Testis (tissue), 2 donors: Measurements from ENCODE around the gene IFI44L.

Experiments
- POLR2A ChIP-seq: fragments of 450-650 bp; IDR thresholded peaks from one replicate; pipeline ENCODE4 v1.6.1; 2017; ENCODE audit warnings: antibody characterized with exemption, mild to moderate bottlenecking, moderate library complexity
- TF ChIP-seq, protein P1 (sequence below), 3 experiments: fragments of 450-650 bp in 2 of 3; fragments of 200-600 bp in 1 of 3; sonication (generic) in 1 of 3; IDR thresholded peaks; one replicate each; pipeline ENCODE4 v1.5.1; 2016 to 2019; ENCODE audit warnings: antibody characterized with exemption in 3 of 3, mild to moderate bottlenecking in 2 of 3, moderate library complexity in 1 of 3

DNA sequence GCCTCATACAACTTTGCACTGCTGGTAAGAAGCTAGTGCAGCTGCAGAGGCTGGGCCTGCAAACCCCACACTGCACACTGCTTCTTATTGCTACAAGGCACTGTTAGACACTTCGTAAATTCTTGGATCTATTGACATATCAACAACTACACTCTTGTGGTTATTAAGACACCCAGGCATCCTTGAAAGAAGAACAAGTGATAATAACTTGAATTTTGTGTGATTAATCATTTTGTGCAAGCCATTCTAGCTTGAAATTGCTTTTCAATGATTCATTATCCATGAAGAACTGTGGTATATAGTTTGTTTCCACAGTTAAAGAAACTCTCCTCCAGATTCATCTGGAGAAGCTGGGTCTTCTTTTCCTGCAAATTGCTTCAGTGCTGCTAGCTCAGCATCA, 33.7 kb upstream of the IFI44L start:
- no peak for TF ChIP-seq POLR2A
- TF ChIP-seq, protein P1, sequence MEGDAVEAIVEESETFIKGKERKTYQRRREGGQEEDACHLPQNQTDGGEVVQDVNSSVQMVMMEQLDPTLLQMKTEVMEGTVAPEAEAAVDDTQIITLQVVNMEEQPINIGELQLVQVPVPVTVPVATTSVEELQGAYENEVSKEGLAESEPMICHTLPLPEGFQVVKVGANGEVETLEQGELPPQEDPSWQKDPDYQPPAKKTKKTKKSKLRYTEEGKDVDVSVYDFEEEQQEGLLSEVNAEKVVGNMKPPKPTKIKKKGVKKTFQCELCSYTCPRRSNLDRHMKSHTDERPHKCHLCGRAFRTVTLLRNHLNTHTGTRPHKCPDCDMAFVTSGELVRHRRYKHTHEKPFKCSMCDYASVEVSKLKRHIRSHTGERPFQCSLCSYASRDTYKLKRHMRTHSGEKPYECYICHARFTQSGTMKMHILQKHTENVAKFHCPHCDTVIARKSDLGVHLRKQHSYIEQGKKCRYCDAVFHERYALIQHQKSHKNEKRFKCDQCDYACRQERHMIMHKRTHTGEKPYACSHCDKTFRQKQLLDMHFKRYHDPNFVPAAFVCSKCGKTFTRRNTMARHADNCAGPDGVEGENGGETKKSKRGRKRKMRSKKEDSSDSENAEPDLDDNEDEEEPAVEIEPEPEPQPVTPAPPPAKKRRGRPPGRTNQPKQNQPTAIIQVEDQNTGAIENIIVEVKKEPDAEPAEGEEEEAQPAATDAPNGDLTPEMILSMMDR (IDR thresholded peaks at IDR 0.05): no peak
